ENCODE measurements around the gene RIPOR3. TPM values are rescaled to one million over a fixed set of nuclear protein-coding genes. Genes with fewer than 3 reads are reported as not detected.

RIPOR3 gene
- total and polyA plus RNA-seq, 2 donors from 2014 or later, result 10.5 to 14.6 TPM

DNA sequence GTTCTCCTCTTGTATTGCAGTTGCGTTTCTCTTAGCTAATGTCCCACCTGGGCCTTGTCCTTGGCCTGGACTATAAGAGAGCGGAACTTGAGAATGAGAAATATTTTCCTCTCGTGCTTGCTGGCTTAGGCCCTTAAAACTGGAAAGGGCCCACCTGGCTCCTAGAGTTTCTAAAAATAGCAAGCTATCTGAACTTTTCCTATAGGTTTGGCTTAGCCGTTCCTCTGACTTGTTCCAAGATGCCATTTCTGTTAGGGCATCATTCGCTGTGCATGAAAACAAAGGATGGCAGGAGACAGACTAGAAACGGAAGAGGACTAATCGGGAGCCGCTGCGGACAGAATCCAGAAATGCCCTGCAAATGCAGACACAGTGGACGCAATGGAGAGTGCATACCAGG lies 4.5 kb downstream of the RIPOR3 start:
- FAIRE-seq, result no peak
- DNase-seq, result no peak
- no peaks in the 10 kb centered on the region for H3K9me3 ChIP-seq (ENCODE audit: control insufficient read depth in 2 of 3, insufficient read depth in 1 of 3, low read length in 3 of 3)

DNA sequence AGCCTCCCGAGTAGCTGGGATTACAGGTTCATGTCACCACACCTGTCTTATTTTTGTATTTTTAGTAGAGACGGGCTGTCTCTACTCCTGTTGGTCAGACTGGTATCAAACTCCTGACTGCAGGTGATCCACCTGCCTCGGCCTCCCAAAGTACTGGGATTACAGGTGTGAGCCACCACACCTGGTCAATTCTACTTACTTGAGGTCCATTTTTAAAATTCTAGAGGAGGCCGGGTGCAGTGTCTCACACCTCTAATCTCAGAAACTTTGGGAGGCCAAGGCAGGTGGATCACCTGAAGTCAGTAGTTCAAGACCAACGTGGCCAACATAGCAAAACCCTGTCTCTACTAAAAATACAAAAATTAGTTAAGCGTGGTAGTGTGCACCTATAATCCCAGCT lies 7.8 kb downstream of the RIPOR3 start:
- no peak overlapping the region for H3K9ac ChIP-seq (ENCODE audit: low read length in 3 of 3)
- TF ChIP-seq, protein P1, sequence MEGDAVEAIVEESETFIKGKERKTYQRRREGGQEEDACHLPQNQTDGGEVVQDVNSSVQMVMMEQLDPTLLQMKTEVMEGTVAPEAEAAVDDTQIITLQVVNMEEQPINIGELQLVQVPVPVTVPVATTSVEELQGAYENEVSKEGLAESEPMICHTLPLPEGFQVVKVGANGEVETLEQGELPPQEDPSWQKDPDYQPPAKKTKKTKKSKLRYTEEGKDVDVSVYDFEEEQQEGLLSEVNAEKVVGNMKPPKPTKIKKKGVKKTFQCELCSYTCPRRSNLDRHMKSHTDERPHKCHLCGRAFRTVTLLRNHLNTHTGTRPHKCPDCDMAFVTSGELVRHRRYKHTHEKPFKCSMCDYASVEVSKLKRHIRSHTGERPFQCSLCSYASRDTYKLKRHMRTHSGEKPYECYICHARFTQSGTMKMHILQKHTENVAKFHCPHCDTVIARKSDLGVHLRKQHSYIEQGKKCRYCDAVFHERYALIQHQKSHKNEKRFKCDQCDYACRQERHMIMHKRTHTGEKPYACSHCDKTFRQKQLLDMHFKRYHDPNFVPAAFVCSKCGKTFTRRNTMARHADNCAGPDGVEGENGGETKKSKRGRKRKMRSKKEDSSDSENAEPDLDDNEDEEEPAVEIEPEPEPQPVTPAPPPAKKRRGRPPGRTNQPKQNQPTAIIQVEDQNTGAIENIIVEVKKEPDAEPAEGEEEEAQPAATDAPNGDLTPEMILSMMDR (IDR thresholded peaks at IDR 0.05; ENCODE audit: borderline replicate concordance, extremely low read depth, insufficient read depth), result no peak
- no peak for DNase-seq
- H3K9me3 ChIP-seq (ENCODE audit: control insufficient read depth in 2 of 3, insufficient read depth in 1 of 3, low read length in 3 of 3), result no peaks in the 10 kb centered on the region
- intact Hi-C loops (cut with DNase I), result no loop called here
- peaks cover 0 to 28% (median 19%) of the 10 kb centered on the region in 3 donors for H3K4me1 ChIP-seq (ENCODE audit: control insufficient read depth in 2 of 3, insufficient read depth in 2 of 3, low read depth in 1 of 3, low read length in 3 of 3)
- no peaks in the 10 kb centered on the region for H3K36me3 ChIP-seq (ENCODE audit: control insufficient read depth in 2 of 3, insufficient read depth in 3 of 3, low read length in 3 of 3)
- H3K27me3 ChIP-seq (ENCODE audit: control insufficient read depth, insufficient read depth, low read length), result no peaks in the 10 kb centered on the region
- no peak overlapping the region for H3K4me3 ChIP-seq (ENCODE audit: low read length in 3 of 3)
- H3K27ac ChIP-seq (ENCODE audit: low read depth in 2 of 2, low read length in 2 of 2), result no peak overlapping the region
- FAIRE-seq, result no peak

More for the DNA sequence above, 4.5 kb downstream of the RIPOR3 start:
- no peaks in the 10 kb centered on the region for H3K27me3 ChIP-seq (ENCODE audit: control insufficient read depth, insufficient read depth, low read length)
- peaks cover 0 to 14% (median 6%) of the 10 kb centered on the region in 3 donors for H3K4me1 ChIP-seq (ENCODE audit: control insufficient read depth in 2 of 3, insufficient read depth in 2 of 3, low read depth in 1 of 3, low read length in 3 of 3)
- no peak overlapping the region for H3K9ac ChIP-seq (ENCODE audit: low read length in 3 of 3)
- H3K4me3 ChIP-seq (ENCODE audit: low read length in 3 of 3), result no peak overlapping the region
- no peaks in the 10 kb centered on the region for H3K36me3 ChIP-seq (ENCODE audit: control insufficient read depth in 2 of 3, insufficient read depth in 3 of 3, low read length in 3 of 3)
- intact Hi-C loops (cut with DNase I), result no loop called here
- TF ChIP-seq, protein P1 (IDR thresholded peaks at IDR 0.05; ENCODE audit: borderline replicate concordance, extremely low read depth, insufficient read depth), result no peak
- H3K27ac ChIP-seq (ENCODE audit: low read depth in 2 of 2, low read length in 2 of 2), result no peak overlapping the region

GRCh38 chr20:50682947-50683530 lies 8.3 kb downstream of the RIPOR3 start:
- no peaks in the 10 kb centered on the region for H3K36me3 ChIP-seq (ENCODE audit: control insufficient read depth in 2 of 3, insufficient read depth in 3 of 3, low read length in 3 of 3)
- no peaks in the 10 kb centered on the region for H3K9me3 ChIP-seq (ENCODE audit: control insufficient read depth in 2 of 3, insufficient read depth in 1 of 3, low read length in 3 of 3)
- no peak overlapping the region for H3K27ac ChIP-seq (ENCODE audit: low read depth in 2 of 2, low read length in 2 of 2)
- H3K27me3 ChIP-seq (ENCODE audit: control insufficient read depth, insufficient read depth, low read length), result no peaks in the 10 kb centered on the region
- TF ChIP-seq, protein P1 (IDR thresholded peaks at IDR 0.05; ENCODE audit: borderline replicate concordance, extremely low read depth, insufficient read depth), result no peak
- no peak overlapping the region for H3K4me3 ChIP-seq (ENCODE audit: low read length in 3 of 3)
- H3K4me1 ChIP-seq (ENCODE audit: control insufficient read depth in 2 of 3, insufficient read depth in 2 of 3, low read depth in 1 of 3, low read length in 3 of 3), result peaks cover 0 to 28% (median 22%) of the 10 kb centered on the region in 3 donors
- intact Hi-C loops (cut with DNase I), result no loop called here
- H3K9ac ChIP-seq (ENCODE audit: low read length in 3 of 3), result no peak overlapping the region
- DNase-seq (no peak), FAIRE-seq (no peak)

- peaks cover 0 to 32% (median 25%) of the 10 kb centered on the region in 3 donors for H3K4me1 ChIP-seq (ENCODE audit: control insufficient read depth in 2 of 3, insufficient read depth in 2 of 3, low read depth in 1 of 3, low read length in 3 of 3)
- no peaks in the 10 kb centered on the region for H3K9me3 ChIP-seq (ENCODE audit: control insufficient read depth in 2 of 3, insufficient read depth in 1 of 3, low read length in 3 of 3)
- DNase-seq (no peak), FAIRE-seq (no peak)
- intact Hi-C loops (cut with DNase I), result no loop called here
- H3K36me3 ChIP-seq (ENCODE audit: control insufficient read depth in 2 of 3, insufficient read depth in 3 of 3, low read length in 3 of 3), result no peaks in the 10 kb centered on the region
- H3K9ac ChIP-seq (ENCODE audit: low read length in 3 of 3), result no peak overlapping the region
- no peaks in the 10 kb centered on the region for H3K27me3 ChIP-seq (ENCODE audit: control insufficient read depth, insufficient read depth, low read length)
- peak overlapping the region; percentile 7 to 77 for H3K27ac ChIP-seq (ENCODE audit: low read depth in 2 of 2, low read length in 2 of 2)
- TF ChIP-seq, protein P1 (IDR thresholded peaks at IDR 0.05; ENCODE audit: borderline replicate concordance, extremely low read depth, insufficient read depth), result no peak
- H3K4me3 ChIP-seq (ENCODE audit: low read length in 3 of 3), result no peak overlapping the region
Observed at GRCh38 chr20:50682065-50682464, 9.3 kb downstream of the RIPOR3 start.

All from kidney (tissue), 14 donors.